K562 (cell line): ENCODE data around the gene VIPR2.

Experiments used
- CBX2 ChIP-seq: fragments of 200-600 bp; sonication (generic); IDR thresholded peaks from one replicate; pipeline ENCODE4 v1.6.1; 2012; ENCODE audit warnings: mild to moderate bottlenecking, low read length, inconsistent platforms; ENCODE audit not compliant: insufficient read depth, poor library complexity, severe bottlenecking
- CCNT2 ChIP-seq: IDR thresholded peaks from 2 replicates; pipeline ENCODE4 v1.6.1; 2011; ENCODE audit warnings: borderline replicate concordance, low read depth, mild to moderate bottlenecking, moderate library complexity, mixed read lengths, low read length; ENCODE audit not compliant: insufficient read length; ENCODE audit errors: extremely low read depth
- FOXA1 ChIP-seq: fragments of 450-650 bp; IDR thresholded peaks from 2 replicates; pipeline ENCODE4 v1.6.1; 2016; ENCODE audit warnings: mild to moderate bottlenecking, borderline replicate concordance
- MXI1 ChIP-seq: IDR thresholded peaks from 2 replicates; pipeline ENCODE4 v1.6.1; 2011; ENCODE audit warnings: low read depth, mild to moderate bottlenecking, improper control_type of control experiment, low read length
- NFIC ChIP-seq: fragments of 450-650 bp; IDR thresholded peaks from 2 replicates; pipeline ENCODE4 v1.6.1; 2017; ENCODE audit warnings: mild to moderate bottlenecking, inconsistent platforms
- NR1H2 ChIP-seq: sonication (generic); formaldehyde crosslinking; IDR thresholded peaks from 2 replicates; pipeline ENCODE4 v1.4.0; 2020; ENCODE audit warnings: mild to moderate bottlenecking, missing genetic modification reagents
- POLR2H ChIP-seq: IDR thresholded peaks from 2 replicates; pipeline ENCODE4 v1.6.1; 2016; ENCODE audit warnings: missing genetic modification characterization, low read depth, mild to moderate bottlenecking, control low read depth, missing compliant biosample characterization, moderate library complexity
- SRSF3 ChIP-seq: fragments of 200-400 bp; formaldehyde crosslinking; IDR thresholded peaks from 2 replicates; pipeline ENCODE4 v1.6.1; 2016; ENCODE audit warnings: mild to moderate bottlenecking, low read length, moderate library complexity; ENCODE audit not compliant: insufficient read depth
- TEAD4 ChIP-seq, 2 experiments: sonication (generic) in 1 of 2; formaldehyde crosslinking in 1 of 2; IDR thresholded peaks; 2 replicates each; pipeline versions ENCODE4 v1.6.1 to v1.8.0; 2012 to 2022; ENCODE audit warnings: borderline replicate concordance in 1 of 2, inconsistent platforms in 1 of 2, low read length in 1 of 2, mild to moderate bottlenecking in 1 of 2, missing genetic modification reagents in 1 of 2
- ZFP1 ChIP-seq: fragments of 450-650 bp; formaldehyde crosslinking; IDR thresholded peaks from 2 replicates; pipeline ENCODE4 v1.4.0; 2020; ENCODE audit warnings: mild to moderate bottlenecking, mixed read lengths
- ZFX ChIP-seq: sonication (generic); formaldehyde crosslinking; IDR thresholded peaks from 2 replicates; pipeline ENCODE4 v1.8.0; 2022; ENCODE audit warnings: mild to moderate bottlenecking, missing genetic modification reagents, moderate library complexity
- TF ChIP-seq, protein P1 (sequence below): sonication (generic); formaldehyde crosslinking; IDR thresholded peaks from 2 replicates; pipeline ENCODE4 v1.8.1; 2023; ENCODE audit warnings: mild to moderate bottlenecking, missing genetic modification reagents
- TF ChIP-seq, protein P2 (sequence below): sonication (generic); formaldehyde crosslinking; IDR thresholded peaks from 2 replicates; pipeline ENCODE4 v1.8.0; 2022; ENCODE audit warnings: mild to moderate bottlenecking, missing genetic modification reagents

DNA sequence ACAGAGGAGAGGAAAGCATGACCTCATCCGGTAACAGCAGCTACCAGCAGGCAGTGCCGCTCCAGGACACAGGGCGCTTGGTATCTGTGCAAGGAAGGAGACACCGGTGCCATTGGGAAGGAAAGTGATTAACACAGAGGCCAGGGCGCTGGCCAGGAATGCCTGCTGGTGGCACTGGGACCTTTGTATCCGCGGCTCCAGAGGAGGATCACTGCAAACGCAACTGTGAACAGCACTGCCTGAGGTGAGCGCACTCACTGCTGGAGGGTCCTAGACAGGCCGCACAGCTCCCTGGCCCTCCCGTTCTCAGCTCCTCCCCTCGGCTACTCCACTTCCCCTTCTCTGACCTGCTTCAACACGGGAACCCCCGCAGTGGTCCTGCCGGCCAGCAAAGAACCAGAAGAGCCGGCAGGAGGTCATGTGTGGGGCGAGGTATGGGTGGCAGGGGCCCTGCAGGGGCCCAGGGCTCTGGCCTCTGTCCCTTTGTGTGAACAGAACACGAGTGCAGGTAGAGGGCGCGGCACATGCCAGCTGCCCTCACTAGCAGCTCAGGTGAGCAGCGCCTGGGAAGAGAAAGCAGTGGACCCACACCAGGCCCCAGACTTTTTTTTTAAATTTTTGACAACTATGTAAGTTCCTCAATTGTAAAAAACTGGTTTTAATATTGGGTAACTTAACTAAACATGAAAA, 107.6 kb downstream of the VIPR2 start:
- TF ChIP-seq ZFP1 (CRISPR knock-in tag) (no peak), TEAD4 (IDR thresholded peaks at IDR 0.05; ENCODE audit: low read length) (no peak), TEAD4 (CRISPR knock-in tag; IDR thresholded peaks at IDR 0.05; ENCODE audit: borderline replicate concordance) (no peak), CBX2 (no peak), CCNT2 (no peak), MXI1 (no peak), POLR2H (tag) (no peak), NR1H2 (CRISPR knock-in tag) (no peak), FOXA1 (no peak), SRSF3 (no peak), NFIC (no peak), ZFX (CRISPR knock-in tag) (no peak)
- TF ChIP-seq, protein P1, sequence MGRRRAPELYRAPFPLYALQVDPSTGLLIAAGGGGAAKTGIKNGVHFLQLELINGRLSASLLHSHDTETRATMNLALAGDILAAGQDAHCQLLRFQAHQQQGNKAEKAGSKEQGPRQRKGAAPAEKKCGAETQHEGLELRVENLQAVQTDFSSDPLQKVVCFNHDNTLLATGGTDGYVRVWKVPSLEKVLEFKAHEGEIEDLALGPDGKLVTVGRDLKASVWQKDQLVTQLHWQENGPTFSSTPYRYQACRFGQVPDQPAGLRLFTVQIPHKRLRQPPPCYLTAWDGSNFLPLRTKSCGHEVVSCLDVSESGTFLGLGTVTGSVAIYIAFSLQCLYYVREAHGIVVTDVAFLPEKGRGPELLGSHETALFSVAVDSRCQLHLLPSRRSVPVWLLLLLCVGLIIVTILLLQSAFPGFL (CRISPR knock-in tag): no peak
- TF ChIP-seq, protein P2, sequence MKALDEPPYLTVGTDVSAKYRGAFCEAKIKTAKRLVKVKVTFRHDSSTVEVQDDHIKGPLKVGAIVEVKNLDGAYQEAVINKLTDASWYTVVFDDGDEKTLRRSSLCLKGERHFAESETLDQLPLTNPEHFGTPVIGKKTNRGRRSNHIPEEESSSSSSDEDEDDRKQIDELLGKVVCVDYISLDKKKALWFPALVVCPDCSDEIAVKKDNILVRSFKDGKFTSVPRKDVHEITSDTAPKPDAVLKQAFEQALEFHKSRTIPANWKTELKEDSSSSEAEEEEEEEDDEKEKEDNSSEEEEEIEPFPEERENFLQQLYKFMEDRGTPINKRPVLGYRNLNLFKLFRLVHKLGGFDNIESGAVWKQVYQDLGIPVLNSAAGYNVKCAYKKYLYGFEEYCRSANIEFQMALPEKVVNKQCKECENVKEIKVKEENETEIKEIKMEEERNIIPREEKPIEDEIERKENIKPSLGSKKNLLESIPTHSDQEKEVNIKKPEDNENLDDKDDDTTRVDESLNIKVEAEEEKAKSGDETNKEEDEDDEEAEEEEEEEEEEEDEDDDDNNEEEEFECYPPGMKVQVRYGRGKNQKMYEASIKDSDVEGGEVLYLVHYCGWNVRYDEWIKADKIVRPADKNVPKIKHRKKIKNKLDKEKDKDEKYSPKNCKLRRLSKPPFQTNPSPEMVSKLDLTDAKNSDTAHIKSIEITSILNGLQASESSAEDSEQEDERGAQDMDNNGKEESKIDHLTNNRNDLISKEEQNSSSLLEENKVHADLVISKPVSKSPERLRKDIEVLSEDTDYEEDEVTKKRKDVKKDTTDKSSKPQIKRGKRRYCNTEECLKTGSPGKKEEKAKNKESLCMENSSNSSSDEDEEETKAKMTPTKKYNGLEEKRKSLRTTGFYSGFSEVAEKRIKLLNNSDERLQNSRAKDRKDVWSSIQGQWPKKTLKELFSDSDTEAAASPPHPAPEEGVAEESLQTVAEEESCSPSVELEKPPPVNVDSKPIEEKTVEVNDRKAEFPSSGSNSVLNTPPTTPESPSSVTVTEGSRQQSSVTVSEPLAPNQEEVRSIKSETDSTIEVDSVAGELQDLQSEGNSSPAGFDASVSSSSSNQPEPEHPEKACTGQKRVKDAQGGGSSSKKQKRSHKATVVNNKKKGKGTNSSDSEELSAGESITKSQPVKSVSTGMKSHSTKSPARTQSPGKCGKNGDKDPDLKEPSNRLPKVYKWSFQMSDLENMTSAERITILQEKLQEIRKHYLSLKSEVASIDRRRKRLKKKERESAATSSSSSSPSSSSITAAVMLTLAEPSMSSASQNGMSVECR: no peak
